ENCODE results near the gene RALGAPA2.
"Not testable (repeated sequence)": the region's sequence is repeated elsewhere in the genome, so short reads cannot be mapped to it uniquely, and the experiment has no call there.

Gene RALGAPA2

DNA sequence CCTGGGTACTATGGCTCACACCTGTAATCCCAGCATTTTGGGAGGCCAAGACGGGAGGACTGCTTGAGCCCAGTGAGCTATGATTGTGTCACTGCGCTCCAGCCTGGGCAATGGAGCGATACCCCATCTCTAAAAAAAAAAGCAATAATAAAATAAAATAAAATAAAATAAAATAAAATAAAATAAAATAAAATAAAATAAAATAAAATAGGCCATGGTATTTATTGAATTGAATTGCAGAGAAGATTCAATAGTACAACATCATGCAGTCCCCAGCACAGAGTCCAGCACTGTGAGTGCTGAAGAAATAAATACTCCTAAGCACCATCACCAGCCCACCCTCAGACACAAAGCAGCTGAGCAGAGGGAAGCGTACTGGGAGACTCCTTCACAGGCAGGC, 144.7 kb downstream of the RALGAPA2 start:
- no peak for DNase-seq

DNA sequence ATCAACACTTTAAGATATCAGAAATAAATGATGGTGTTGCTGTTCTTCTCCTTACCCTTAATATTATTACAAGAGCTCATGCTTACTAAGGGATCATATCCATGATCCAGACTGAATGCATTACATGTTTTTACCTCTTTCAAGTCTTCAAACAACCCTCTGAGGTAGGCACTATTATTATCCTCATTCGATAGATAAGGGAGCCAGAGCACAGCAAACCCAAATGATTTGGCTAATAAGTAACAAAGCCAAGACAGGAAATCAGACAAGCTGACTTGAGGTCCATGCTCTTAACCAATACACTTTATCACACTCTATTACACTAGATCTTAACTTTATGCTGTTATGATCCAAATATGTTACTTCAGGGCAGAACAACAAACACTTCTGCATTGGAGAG, 145.9 kb downstream of the RALGAPA2 start:
- DNase-seq, result no peak

DNA sequence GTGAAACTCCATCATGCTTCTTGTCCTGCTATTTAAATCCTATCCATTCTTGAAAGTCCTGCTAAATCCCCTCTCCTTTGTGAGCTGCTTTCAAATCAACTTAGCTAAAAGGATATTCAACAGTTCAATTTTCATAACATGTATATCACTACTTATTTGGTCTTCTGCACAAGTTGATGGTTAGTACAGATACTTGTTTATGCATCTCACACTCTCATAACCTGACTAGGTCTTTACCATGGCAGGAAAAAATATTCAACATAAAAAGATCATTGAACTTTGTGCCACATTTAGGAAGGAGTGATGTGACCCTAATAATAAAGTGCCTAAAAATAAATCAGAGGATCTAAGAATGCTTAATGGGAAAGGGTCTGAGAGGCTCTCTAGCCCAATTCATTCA, 148.2 kb downstream of the RALGAPA2 start:
- no peak for DNase-seq

DNA sequence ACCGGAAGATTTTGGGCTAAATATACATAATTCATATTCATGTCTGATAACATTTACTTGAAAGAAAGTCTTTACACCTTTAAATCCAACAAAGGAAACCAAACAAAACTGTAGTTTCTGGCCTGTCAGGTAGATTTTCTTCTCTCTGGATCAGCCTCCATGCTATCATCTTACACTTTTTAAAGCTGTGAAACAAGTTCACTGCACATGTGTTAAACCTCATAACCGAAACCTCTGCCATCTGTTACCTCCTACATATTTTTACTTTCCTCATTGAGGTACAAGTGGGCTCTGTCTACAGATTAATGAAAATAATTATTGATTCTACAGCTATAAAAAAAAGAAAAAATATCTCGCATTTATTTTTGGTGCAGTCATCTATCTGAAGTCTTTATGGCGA, 149.9 kb downstream of the RALGAPA2 start:
- no peak for DNase-seq

DNA sequence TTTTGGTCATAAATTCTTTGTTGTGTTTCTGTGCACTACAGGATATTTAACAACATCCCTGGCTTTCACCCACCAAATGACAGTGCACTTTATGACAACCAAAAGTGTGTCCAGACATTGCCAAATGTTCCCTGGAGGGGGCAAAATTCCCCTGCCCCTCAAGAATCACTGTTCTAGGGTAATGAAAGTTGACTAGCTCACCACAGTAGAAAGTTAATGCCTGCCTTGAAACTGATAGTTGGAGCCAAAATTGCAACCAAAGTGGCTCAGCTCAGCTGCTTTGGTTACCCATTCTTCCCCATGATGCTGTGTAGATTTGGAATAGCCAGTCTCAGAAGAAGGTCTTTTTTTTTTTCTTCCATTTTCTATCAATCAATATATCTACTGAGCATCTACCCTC, 150.6 kb downstream of the RALGAPA2 start:
- no peak for DNase-seq

DNA sequence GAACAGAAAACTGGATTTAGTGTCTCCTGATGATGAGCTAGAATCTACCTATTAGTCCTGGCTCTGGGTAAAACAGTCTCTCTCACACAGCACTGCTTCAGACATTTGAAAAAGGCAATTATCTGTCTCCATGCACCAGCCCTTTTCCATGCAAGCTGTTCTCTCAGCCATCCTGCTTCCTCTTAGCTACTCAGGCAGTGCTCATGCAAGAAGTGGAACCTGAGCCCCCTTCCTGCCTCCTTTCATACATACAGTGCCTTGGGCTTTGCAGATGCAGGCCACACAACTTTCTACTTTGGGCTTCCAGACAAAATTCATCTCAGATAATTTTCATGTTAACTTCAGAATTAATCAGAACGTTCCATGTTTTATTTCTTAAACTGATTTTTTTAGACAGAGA, 151.3 kb downstream of the RALGAPA2 start:
- no peak for DNase-seq

DNA sequence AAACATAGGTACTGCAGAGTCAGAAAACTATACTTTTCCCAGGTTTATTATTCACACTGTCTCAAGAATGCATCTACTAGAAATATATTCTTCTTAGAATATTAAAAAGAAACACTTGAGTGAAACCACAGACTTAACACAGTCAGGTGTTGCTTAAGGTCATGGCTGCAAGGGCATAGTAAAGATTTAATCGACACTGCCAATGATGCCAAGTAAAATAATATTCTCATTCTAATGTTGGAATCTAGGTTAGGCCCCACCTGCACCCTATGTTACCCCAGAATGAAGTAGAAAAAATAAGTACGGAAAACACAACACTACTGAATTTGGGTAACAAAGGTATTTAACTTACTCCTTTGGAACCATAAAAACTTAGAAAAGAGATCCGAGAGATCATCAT, 155.0 kb downstream of the RALGAPA2 start:
- DNase-seq, result no peak

DNA sequence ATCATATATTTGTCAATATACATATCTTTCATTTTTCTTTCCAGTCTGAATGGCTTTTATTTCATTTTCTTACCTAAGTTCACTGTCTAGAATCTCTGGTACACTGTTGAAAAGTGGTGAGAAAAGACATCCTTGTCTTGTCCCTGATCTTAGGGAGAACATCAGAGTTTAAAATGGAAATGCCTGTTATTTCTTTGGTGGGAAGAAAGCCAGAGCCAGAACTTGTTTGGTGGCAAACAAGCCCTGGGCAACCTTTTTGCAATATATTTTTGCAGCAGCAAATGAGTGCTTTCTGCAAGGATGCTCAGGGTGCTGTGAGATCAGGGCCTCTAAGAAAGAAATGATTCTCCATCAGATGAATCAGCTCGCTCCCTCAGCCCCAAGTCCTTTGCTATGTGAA, 156.6 kb downstream of the RALGAPA2 start:
- no peak for DNase-seq

DNA sequence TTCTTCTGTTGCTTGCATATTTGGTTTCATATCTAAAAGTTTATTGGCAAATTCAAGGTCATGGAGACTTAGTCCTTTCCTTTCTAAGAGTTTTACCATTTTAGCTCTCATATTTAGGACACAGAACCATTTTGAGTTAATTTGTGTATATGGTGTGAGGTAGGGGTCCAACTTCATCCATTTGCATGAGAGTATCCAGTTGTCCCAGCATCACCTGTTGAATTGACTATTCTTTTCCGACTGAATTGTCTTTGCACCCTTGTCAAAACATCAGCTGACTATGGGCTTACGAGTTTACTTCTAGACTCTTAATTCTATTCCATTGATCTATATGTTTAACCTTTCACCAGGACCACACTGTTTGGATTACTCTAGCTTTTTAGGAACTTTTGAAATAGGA, 157.5 kb downstream of the RALGAPA2 start:
- DNase-seq, result no peak

DNA sequence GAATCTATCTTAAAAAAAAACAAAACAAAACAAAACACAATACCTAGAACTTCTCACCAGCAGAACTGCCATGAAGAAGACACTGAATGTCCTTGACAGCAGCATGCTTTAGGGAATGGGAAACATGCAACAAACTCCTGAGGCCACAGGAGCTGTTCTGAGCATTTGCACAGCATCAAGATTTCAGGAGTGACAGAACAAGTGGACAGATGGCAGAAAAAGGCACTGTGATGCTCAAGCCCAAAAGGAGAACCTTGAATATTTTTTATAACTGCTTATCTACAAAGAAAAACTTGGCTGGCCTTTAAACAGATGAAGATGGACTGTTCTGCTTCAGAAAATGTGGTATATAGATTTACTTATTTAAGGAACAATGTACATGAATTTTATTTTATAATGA, 158.9 kb downstream of the RALGAPA2 start:
- no peak for DNase-seq

DNA sequence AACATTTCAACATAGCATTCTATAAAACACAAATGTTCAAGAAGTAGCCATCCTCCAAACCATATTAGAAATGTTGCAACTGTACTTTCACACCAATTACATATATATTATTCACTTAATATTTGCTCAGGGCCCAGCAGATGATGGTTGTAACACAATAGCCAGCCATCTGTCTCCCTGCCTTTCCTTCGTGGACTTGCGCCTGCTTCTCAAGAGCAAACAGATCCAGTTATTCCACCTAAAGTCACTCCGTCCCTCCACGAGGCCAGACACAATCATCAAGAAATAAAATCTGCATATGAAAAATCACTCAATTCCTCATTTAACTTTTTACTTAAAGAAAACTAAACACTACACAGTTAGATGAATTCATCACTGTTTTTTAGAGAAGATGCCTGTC, 160.4 kb downstream of the RALGAPA2 start:
- no peak for DNase-seq

DNA sequence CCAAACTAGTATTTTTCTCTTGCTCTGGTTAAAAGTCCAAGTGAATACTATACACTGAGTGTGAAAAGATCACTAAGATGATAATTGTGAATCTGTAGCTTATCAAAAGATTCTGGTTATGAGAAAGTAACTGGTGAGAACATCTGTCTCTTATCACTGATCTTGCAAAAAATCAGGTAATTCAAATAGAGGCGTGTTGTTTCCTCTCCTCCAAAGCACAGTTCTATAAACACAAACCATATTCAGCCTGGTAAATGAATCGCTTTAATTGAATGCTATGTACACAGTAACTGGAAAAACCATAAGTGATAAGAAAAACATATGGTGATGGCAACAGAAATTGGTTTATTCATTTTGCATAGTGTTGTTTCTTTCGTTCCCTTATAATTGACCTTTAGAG, 161.0 kb downstream of the RALGAPA2 start:
- DNase-seq, result no peak

DNA sequence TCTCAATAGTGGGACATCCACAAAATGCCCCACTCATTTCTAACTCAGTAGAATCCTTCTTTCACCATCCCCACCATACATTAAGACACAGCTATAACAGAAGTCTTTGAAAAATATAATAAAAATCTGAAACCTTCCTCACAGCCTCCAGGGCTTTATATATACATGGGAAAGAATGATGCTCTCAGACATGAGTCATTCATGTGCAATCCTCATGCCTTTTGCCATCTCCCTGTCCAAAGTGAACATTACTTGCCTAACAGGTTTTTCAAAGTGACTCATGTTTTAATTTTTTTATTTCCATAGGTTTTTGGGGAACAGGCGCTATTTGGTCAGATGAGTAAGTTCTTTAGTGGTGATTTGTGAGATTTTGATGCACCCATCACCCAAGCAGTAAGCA, 162.7 kb downstream of the RALGAPA2 start:
- no peak for DNase-seq

DNA sequence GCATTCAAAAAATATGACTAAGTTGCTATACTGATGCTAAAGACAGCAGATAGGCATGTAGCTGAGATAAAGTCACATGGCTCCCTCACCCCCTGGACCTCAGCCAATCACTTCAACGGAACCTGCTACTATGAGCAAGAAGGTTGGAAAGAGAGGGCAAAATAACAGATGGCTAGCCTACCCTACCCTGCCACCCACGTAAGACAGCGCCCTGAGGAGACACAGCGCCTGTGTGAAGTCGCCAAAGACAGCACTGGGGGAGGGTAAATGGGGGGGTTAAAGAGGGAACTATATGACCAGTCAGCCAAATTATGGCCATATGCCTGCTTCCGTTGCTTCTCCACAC, 163.2 kb downstream of the RALGAPA2 start:
- DNase-seq, result no peak

DNA sequence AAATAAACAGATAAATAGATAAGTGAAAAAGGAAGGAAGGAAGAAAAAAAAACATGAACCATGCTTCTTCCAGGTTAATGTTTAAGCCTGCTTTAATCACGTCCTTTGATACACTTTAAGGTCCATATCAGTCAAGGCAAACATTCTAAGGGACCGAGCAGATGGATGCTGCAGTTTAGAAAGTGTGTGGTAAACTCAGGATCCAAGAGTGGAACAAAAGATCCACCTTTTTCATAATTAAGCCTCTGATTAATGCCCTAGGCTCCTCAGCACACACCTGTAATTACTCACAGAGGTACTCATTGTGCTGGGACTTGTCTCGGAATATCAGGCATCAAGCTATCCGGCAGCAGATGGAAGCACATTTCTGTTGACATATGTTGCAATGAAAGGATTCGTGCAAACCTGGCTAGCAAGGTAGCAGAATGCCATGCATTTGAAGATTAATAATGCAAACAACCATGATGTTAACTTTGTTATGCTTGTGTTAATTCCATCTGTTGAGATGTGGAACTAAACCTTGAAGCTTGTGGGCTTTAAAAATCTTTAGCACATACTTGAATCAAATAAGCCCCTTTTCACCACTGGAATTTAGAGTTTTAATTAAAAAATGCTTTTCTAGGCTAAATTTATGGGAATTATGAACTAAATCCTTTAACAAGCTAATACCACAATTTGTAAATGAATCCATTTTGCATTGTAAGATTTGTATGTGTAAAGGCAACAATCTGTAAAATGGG, 163.7 kb downstream of the RALGAPA2 start:
- no peak for DNase-seq

DNA sequence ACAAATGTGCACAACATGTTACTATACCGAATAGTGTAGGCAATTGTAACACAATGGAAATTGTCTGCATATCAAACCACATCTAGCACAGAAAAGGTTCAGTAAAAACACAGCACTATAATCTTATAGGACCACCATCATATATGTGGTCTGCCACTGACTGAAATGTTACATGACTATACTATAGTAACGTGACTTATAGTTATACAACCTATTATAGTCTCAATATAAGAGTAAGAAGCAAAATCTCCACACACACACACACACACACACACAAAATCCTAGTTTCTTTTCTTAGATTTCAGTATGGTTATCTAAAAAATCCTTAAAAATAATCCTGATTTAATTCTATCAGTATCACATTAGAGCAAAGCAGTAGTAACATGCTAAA, 164.6 kb downstream of the RALGAPA2 start:
- DNase-seq, result no peak

DNA sequence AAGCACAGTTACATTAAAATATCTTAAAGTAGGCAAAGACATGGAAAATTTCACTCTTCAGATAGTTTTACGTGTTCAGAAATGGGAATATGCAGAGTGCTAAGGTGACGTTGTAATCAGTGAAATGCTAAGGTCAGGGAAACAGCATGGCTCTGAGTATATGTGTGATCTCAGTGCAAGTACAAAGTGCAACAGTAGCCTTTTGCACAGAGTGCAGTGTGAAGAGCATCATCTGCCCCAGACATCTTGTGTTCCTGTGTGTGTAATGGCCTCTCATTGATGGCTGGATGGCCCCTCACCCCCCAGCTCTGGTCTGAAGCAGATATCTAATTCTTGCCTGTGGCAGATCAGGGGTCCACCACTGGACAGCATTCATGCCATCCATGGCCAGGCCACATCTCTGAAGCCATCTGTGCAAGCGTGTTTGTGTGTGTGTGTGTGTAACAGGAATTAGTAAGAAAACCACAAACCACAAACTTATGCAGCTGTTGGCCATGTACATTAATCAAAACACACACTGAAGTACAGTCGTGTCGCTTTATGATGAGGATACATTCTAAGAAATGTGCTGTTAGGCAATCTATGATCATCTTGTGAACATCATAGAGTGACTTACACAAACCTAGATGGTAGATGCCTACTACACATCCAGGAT, 165.1 kb downstream of the RALGAPA2 start:
- DNase-seq, result no peak

DNA sequence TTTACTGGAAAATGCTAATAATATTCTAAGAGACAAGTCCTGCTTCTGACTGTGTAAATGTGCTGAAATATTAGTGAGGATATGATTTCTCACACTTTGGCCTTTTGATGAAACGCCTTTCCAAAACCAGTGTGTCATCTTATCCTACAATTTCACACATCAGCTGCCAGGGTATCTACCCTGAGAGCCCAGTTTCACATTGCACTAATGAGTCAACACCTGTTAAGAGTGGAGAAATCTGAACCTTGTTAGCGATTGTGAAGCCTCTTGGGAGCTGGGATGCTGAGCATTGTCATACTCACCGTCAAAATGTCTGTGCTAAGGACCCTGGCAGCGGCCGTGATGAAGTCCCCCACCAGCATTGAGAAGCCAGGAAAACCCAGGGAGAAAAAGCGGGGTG, 166.0 kb downstream of the RALGAPA2 start:
- no peak for DNase-seq

DNA sequence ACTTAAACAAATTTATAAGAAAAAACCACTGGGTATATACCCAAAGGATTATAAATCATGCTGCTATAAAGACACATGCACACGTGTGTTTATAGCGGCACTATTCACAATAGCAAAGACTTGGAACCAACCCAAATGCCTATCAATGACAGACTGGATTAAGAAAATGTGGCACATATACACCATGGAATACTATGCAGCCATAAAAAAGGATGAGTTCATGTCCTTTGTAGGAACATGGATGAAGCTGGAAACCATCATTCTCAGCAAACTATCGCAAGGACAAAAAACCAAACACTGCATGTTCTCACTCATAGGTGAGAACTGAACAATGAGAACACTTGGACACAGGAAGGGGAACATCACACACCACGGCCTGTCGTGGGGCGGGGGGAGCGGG, 169.1 kb downstream of the RALGAPA2 start:
- DNase-seq, result not testable (repeated sequence)

DNA sequence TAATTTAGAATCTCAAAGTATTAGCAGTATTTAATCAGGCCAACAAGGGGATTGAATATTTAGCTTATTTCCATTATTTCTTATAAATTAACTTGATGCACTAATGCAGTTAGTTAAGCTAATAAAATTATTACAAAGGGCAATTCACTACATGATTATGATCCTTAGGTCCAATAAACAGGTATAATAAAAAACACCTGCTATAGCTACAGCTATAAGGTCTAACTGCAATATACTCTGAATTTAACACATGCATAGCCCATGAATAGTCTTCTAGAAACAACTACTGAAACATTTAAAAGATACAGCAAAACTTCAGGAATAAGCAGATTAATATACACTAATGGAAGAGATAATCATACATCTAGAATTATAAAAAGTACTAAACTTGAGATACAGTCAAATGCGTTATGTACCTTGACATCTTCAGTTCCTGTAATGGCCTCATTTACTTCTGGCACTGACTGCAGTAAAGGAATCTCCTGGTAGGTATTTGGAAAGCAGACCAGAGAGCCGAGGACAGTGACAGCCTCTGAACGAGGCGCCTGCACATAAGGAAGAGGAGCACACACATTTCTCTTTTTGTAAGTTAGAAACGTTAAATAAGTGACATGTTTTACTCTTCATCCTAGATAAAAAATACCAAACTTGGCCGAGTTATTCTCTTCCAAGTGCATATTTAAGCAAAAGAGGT, 176.1 kb downstream of the RALGAPA2 start:
- no peak for DNase-seq

DNA sequence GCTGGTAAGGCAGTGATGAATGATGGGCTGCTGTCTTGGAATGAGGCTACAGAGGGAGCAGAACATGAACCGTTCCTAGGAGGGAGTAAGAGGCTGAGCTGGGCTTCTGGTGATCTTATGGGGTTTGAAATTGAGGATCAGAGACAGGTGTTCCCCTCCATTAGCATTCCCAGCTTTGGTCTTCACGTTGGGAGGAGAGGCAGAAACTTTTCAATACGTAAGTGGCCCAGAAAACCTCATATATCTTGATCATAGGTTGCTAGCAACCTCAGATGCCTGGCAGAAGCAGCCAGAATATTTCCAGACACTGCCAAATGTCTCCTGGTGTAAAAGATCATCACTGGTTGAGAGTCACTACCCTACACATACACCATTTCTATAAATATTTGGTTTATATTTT, 177.4 kb downstream of the RALGAPA2 start:
- no peak for DNase-seq

DNA sequence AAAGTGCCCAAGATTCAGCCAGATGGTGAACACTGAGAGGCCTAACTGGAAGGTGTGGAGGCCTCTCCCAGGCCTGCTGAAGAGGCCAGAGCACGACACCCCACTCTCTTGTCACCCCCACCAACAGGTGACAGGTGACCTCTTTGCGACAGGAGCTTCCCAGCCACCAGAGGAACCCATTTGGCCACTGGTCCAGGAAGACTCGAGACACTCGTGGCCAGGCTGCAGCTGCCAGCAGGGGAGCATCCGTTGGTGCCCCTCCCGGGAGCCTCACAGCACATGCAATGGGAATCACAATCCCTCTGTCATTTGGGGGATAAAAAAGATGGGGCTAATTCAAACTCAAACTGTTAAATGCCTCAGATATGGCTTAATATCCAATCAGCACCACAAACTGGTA, 181.2 kb downstream of the RALGAPA2 start:
- no peak for DNase-seq

DNA sequence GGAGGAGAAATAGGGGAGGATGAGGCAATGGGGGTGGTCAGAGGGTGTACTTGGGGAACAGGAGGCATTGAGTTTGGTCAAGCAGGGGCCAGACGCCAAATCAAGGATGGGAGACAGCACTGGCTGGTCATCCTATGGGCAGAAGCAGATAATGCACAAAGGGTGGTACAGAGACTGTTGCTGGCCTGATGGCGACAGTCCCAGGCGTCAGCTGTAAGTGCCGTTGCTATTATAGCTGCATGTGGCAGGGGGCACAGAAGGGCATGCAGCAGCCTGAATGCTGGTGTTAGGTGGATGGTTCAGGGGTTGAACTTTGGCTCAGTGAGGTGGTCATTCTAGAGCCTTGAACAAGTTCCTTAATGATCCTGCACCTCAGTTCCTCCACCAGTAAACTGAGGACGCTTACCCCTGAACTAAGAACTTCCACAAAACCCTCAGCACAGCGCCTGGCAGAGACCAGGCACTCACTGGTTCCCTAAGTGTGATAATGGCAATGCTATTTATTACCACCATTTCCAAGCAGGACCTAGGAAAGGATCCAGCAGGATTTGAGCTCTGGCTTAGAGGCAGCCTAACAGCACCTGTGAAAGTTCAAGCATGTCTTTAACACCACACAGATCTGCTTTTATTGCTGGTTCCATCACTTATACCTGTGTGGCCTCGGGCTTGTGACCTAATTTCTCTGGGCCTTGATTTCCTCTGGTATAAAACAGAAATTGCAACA, 181.9 kb downstream of the RALGAPA2 start:
- no peak for DNase-seq

DNA sequence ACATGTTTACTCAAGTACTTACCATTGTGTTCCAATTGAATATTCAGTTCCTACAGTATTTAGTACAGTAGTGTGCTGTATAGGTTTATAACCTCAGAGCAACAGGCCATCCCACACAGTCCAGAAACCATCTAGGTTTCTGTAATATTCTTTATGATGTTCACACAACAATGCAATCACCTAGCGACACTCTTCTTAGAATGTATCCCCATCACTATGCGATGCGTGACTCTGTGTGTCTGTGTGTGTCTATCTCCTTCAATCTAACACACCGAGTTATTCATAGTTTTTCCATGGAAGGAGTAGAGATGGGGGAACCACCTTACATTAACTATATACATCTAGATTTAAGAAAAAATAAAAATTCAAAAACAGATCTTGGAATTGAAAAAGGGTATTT, 182.8 kb downstream of the RALGAPA2 start:
- DNase-seq, result no peak

All from femur (tissue), 1 donor.